NCI-H1048 (cell line): ENCODE data around the gene ADCY3.

Experiments
- DNase-seq: peaks from one replicate; lab custom pipeline; 2025; lab: John Stamatoyannopoulos, UW

Gene ADCY3

DNA sequence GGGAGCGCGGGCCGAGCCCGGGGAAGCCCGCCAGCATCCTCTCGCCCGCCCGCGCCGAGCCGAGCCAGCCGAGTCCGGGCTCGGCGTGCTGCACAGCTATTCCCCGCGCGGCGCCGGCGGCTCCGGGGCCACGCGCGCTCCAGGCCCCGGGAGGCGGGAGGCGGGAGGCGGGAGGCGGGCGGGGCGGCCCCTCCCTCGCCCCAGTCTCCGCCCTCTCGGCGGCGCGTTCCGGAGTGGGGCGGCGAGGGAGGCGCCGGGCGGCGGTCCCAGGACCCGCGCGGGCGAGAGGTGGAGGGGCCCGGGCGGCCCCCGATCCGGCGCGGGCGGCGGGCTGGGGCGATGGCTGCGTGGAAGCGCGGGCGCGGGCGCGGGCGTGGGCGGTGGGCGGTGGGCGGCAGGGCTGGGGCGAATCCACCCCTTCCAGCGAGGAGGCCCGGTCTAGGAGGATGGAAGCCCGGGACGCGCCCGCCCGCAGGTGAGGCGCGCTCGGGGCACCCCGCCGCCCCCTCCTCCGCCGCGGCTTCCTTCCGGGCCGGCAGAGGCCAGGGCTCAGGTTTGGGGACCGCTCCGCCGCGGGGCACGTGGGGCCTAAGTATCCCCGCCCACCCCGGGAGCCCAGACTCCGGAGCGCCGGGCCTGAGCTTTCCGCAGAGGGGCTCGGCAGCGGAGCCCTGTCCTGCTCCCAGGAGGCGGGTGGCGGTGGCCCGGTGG, at the start of gene ADCY3:
Gene ADCY3, minus strand, starts transcription at position 140 of the 711 bp plus-strand sequence. CDS start 1,250 bp downstream, outside the sequence.
- DNase-seq, result no peak

DNA sequence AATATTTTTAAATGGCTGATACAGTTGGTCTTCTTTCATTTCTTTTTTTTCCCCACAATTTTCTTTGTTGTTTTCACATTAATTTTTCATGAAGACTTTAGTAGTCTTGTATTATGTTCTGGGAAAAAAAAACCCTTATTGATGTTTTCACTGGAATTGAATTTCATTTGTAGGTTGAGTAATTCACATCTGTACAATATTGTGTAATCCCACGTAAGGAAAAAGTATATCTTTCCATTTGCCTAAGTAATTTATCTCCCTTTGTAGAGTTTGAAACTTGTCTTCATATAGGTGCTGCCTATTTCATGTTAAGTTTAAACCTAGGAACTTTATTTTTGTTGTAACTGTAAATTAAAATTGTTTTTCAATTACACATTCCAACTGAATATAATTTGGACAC, 49.7 kb upstream of the ADCY3 start:
- DNase-seq, result no peak

DNA sequence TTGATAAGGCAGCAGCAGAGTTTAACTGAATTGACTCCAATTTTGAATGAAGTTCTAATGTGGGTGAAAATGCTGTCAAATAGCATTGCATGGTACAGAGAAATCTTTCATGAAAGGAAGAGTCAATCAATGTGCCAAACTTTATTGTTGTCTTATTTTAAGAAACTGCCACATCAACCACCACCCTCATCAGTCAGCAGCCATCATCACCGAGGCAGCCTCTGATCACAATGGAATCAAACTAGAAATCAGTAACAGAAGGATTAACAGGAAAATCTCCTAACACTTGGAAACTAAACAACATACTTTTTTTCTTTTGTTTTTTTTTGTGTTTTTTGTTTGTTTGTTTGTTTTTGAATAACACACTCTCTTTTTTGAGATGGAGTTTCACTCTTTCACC, 41.9 kb upstream of the ADCY3 start:
- no peak for DNase-seq

DNA sequence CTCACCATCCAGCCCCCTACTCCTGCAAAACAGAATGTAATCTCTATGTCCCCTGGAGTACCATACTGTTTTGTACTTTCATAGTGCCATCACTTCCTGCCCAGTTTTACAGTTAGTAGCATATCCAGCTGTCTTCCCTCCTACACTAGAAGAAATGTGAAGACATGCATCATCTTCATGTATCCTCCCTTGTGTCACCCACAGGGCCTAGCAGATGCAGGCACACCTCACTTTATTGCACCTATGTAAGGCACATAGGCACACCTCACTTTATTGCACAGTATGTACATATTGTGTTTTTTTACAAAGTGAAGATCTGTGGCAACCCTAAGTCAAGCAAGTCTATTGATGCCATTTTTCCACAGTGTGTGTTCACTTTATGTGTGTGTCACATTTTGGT, 39.7 kb upstream of the ADCY3 start:
- DNase-seq, result no peak

DNA sequence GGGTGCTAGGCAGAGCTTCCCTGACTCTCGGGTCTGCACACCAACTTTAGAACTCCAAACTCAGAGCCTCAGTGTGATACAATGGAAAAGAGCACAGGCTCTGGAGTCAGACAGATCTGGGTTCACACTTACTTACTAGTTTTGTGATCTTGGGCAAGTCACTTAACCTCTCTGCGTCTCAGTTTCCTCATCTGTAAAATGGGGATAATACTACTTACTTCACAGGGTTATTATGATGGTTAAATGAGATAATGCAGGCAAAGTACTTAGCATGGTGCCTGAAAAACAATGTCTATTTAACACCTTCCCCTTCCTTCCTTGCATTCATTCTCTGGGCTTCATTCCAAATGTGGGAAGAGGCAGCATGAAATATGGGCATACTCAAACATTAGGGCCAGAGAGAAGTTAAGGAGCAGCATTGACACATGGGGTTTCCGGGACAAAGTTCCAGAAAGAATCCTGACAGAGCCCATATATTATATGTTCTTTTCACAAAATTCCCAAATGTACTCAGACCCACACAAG, 38.4 kb upstream of the ADCY3 start:
- DNase-seq, result no peak

DNA sequence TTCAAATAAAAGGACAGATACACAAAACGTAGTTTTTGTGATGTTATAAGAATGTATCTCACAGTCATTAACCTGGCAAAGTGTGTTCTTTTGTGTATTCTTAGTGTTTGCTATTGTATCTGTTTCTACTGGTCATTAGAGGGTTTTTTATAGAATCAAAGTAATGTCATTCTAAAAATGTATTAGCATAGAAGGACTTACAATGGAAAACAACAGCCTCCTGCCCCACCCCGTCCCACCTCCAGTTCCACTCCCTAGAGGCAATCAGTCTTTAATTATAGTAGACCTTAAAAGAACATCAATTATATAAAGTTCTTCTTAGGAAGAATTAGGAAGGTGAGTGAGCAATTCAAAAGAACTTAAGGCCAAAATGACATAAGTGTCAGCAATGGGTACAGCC, 37.9 kb upstream of the ADCY3 start:
- no peak for DNase-seq

DNA sequence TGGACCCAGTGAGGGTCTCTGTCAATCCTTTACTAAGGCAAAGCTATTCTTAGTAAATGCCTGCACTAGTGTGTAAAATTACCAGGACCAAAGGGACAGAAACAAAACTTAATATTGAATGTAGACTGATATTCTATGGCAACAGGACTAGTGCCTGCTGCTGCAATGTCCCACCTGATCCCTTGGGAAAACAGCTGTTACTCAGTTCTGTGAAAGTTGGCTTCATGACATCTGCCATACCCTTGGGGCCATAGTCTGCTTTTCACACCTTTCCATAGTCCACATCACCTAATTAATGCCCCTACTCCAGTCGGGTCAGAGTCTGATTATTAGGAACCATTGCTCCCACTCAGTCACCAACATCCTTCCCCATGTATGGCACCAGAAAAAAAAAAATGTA, 37.2 kb upstream of the ADCY3 start:
- no peak for DNase-seq

DNA sequence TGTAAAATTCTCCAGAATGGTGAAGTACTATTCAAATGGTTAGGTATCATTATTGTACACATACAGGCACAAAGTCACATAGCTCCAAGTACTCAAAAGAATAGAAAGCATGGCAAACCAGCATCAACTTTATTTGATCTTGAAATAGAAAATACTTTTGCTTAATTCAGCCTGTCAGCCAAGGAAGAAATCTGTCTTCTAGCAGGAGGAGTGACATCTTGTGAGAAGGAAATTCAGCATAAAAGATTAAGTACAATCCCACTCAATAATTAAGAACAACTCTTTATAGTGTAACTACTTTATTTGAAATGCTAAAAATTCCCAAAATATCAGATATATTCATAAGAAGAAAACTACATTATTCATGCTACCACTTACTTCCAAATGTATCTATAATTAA, 35.9 kb upstream of the ADCY3 start:
- no peak for DNase-seq

DNA sequence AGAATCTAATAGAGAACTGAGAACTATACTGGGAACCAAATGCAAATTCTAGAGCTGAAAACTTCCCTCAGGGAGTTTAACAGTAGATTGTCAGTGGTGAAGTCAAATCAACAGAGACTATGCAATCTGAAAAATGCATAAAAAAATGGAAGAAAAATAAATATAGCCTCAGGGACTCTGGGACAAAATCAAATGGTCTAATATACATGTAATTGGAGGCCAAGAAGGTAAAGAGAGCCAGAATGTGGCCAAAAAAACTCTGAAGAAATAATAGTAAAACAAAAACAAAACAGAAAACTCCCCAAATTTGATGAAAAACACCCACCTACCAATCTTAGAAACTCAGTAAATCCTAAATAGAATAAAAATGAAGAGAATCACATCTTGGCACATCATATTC, 35.2 kb upstream of the ADCY3 start:
- DNase-seq, result no peak

DNA sequence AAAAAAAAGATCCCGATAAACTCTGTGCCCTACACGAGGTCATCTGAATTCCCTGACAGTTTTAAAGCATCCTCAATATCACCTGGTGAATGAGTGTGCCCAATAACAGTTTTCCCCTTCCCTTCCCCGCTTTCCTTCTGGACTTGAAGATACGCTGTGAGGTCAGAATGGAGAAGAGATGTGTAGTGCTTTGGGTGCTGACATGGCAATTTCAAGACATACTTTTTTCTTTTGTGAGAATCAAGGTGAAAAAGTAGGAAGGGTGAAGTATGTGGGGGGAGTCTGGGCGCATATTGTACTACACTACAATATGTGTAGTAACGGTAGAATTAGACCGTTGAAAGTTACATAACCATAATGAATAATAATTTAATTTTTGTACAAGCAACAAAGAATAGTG, 30.1 kb upstream of the ADCY3 start:
- DNase-seq, result no peak

DNA sequence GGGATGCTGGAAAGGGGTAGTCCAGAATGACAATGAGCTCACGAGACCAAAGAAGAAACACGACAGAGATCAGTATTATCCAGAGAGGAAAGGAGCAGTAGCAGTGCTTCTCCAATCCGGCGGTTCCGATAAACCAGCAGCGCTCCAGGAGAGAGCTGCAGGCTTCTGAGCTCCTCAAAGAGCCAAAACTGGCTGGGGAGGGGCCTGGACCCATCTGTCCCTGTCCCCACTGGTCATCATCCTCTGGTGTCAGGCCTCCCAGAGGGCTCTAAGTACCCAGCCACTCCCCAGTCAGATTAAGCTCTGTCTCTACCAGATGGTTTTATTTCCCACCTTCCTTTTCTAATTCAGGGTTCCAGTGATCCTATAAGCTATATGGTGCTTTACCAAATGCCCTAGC, 28.5 kb upstream of the ADCY3 start:
- no peak for DNase-seq

DNA sequence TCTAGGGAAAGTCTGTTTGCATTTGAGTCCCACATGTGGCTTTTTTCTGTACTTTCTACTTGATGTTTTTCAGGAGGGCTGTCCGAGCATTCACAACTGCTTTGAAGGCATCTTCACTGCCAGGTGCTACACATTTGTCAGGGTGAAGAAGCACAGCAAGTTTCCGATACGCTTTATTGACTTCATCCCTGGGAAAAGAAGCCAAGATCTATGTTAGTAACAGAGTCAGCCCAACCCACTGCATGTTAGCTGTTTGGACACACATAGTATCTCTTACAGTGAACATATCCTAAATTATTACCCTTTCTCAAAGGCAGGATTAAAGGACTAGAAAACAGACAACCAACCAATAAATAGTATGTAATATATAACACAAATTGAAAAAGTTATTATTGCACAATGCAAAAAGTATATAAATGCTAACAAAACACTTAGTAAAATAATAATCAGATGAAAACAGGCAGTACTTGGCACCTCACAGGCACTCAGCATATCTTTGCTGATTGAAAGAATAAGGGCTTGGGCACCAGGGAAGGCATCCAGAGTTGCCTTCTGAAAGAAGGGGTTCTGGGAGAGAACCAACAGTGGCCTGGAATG, 27.6 kb upstream of the ADCY3 start:
- no peak for DNase-seq

DNA sequence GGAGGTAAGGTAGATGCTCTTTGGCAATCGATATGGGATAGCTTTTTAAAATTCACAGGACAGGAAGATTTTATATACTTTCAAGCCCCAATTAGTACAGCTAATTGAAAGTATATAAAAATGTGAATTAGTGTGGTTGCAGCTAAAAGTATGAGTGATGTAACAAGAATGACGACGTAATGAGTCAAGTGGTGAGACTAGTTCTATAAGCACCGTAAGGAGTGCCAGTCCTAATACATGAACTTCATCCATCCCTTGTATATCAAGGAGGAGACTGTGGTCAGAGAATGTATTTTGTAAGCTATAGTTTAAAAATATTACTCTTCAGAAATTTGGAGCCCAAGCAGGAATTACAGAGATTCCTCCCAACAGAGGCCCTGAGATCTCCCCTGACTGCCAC, 25.9 kb upstream of the ADCY3 start:
- no peak for DNase-seq

DNA sequence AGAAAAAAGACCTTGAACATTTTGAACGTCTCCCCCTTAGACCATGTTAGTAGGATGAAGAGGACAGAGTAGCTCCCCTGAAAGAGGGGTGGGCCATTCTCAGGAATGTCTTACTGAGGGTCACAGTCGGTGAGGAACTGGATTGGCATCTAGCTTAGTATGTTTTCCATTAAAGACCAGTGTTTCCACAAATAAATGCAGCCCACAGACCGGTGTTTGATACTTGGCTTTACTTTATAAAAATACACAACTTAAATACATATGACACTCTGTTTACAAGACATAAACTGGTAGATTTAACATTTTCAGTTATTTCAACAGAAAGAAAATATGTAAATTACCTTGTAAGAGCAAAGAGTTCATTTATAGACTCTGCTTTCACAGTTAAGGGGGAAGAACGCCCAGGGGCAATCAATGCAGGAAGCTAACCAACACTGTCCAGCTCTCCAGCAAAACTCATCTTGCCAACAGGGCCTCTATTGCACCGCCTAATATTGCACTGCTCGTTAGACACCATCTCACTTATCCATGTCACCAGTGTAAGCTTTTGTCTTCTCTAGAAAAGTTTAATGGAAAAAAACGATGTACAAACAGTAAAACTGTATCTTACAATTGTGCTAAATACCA, 23.5 kb upstream of the ADCY3 start:
- no peak for DNase-seq

DNA sequence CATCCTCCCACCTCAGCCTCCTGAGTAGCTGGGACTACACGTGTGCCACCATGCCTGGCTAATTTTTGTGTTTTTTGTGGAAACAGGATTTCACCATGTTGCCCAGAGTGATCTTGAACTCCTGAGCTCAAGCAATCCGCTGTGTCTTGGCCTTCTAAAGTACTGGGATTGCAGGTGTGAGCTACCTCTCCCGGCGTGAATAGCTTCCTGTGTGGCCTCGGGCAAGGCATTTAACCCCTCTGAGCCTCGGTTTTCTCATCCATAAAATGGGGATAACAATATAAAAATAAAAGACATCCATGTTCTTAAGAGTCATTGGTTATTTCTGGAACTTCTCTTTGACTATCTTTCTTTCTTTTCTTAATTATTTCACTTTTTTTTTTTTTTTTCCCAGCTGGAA, 19.3 kb upstream of the ADCY3 start:
- DNase-seq, result no peak

DNA sequence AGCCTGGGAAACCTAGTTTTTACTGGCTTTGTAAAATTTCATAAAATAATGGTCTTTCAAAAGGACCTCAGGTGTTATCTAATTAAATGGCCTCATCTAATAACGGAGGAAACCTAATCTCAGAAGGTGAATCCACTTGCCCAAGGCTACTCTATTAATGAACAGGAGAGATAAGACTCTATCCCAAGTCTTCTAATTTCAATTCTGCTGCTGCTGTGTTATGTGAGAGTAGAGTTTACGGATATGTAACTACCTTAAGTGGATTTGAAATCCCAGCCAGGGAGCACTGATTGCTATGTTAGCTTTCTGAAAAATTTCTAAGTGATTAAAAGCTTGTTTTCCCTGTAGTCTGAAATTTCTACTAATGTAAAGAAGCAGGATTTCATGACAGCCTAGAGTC, 17.2 kb upstream of the ADCY3 start:
- DNase-seq, result no peak

DNA sequence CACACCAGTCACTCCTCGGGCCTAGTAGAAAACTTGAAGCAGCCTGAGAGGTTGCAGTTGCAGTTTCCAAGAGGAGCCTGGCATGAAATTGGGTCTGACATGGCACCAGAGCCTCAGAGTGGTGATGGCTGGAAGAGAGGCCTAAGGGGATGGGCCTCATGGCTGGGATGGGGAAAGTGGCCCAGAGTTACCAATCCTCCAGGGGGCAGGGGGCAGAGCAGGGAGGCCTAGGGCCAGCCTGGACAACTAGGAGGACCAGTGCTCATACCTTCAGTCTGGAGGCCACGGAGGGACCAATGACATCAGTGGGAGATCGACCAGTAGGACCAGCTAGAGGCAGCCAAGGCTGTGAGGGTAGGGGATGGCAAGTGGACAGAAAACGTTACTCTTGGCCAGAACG, 15.1 kb upstream of the ADCY3 start:
- DNase-seq, result no peak

DNA sequence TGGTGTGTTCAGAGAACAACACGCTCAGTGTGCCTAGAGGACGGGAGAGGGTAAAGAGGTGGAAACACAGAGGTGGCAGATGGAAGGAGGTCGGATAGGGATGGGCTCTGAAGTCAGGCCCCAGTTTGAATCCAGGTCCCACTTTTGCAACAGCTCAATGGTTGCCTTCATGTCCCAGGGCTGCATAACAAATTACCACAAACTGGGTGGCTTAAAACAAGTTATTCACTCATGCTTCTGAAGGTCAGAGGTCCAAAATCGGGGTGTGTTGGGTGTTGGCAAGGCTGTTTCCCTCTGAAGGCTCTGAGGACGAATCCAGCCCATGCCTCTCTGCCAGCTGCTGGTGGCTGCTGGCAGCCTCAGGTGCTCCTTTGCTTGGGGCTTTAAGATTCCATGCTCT, 12.7 kb upstream of the ADCY3 start:
- no peak for DNase-seq

DNA sequence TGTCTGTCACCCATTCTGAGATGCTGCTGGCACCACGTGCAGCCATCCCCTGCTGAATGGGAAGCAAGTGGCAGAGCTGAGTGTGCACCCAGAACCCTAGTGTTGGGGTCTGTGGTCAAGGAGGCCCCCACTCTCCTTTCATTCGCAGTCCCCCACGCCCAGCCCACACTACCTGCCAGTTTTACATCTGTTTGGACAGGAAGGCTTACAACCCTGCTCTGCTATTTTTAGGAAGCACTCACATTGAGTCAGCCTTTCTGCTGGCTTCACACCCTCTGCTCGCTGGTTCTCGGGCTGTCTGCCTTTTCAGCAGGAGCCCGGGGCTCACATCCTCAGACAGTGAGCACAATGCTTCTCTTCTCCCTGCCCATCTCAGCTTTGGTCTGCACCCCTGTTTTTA, 10.7 kb upstream of the ADCY3 start:
- DNase-seq, result no peak

DNA sequence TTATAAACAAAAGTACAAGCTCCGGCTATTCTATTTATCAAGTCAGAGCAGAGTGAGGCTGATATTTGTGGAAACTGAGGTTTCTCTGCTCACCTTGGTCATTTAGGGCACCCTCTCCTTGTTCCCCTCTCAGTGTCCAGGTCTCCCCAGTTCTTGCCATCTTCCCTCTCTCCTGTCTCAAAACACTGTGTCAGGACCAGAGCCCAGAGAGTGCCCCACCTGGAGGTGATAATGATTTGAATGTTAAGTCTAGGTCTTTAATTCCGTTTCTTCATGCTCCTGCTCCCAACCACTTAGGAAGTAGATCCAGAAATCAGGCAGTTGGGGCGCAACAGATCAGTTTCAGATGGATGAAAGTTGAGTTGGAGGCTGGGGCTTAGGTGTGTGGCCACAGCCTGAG, 9.2 kb upstream of the ADCY3 start:
- no peak for DNase-seq

DNA sequence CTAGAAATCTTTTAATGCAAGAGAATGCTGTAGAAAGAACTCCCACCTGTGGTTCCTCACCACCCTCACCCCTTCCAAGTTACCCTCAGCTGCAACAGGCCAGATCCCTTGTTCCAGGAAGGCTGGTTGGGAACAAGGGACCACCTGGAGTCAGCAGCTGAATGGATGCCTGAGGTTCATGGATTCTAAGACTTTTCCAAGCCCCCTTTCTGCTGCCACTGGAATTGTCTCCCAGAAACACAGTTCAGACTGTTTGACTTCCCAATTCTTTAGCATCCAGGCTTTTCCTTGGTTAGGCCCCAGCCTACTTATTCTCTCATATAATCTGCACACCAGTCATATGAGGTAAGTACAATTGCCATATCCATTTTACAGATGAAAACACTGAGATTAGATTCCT, 8.0 kb upstream of the ADCY3 start:
- no peak for DNase-seq

DNA sequence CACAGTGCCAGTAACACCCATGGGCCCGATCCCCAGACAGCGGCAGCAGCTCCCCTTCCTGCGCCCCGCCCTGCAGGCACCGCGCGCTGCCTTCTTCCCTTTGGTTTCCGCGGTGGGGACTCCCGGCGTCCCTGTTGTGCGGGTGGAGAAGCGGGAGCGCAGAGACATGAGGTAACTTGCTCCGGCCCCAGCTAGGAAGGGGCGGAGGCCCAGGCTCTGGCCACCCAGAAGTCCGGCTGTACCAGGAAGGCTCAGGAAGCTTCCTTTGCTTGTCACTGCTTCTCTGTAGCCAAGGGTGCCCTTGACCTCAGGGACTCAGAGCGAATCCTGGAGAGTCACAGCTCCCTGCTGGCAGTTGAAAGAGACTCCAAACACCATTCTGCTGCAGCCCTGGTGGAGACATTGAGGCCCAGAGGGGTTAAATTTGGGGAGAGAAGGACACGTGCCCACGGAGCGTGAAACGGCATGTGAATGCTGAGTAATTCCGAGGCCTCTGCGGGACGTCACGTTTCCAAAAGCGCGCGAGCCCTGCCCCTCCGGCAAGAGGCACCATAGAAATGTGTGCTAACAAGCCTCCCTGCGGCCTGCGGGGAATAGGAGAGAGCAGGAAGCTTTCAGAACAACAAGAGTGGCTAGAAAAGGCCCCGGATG, 6.7 kb upstream of the ADCY3 start:
- DNase-seq, result no peak

DNA sequence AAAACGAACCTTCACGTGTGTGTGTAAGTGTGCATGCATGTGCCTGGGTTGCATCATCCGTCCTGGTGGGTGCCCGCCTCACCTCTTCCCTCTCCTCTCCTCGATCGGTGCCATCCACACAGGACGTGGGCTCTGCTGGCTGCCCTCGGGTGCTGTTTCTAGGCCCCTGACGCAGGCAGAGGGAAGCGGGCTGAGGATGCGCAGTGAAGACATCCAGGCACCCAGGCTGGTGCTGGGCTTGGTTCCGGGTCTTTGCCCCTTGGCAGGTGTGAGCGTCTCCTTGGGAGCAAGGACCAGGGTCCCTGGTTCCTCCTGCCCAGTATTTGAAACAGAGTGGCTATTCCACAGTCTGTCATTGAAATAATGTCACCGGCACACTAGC, 6.2 kb upstream of the ADCY3 start:
- no peak for DNase-seq
